Mucosa of descending colon (tissue), 3 donors: ENCODE measurements around the gene TJP3. TPM values are rescaled to one million over a fixed set of nuclear protein-coding genes. Genes with fewer than 3 reads are reported as not detected.

ENCODE experiments used
- ATAC-seq: fragments of 200-7000 bp; cut with Tn5 transposase; one replicate; pipeline ENCODE4 v1.9.1; 2020; ENCODE audit warnings: mild to moderate bottlenecking, moderate library complexity
- DNase-seq, 3 donors: peaks; one replicate each; pipeline ENCODE4 v3.0.0-alpha.2; 2020
- H3K36me3 ChIP-seq: fragments of 200-600 bp; one replicate; pipeline ENCODE4 v1.8.0; 2021; ENCODE audit warnings: low read depth, mild to moderate bottlenecking
- H3K4me1 ChIP-seq: fragments of 200-600 bp; one replicate; pipeline ENCODE4 v1.8.0; 2021; ENCODE audit warnings: low read depth, mild to moderate bottlenecking
- H3K4me3 ChIP-seq: fragments of 200-600 bp; one replicate; pipeline ENCODE4 v1.8.0; 2021; ENCODE audit warnings: mild to moderate bottlenecking
- H3K9me3 ChIP-seq: fragments of 200-600 bp; one replicate; pipeline ENCODE4 v1.8.0; 2021; ENCODE audit warnings: mild to moderate bottlenecking
- CTCF ChIP-seq: fragments of 200-600 bp; IDR thresholded peaks from one replicate; pipeline ENCODE4 v1.8.0; 2022; ENCODE audit warnings: antibody characterized with exemption, mild to moderate bottlenecking
- intact Hi-C, 2 donors: fragments of 100-400 bp; cut with DNase I in 1 of 2; cut with micrococcal nuclease in 1 of 2; formaldehyde crosslinking; loops; one replicate each; pipeline versions ENCODE4 v1.11.0 to v1.11.1; 2022; cut with DNase I, micrococcal nuclease
- total RNA-seq, 3 donors: library from RNA; stranded (reverse); fragmentation: NEBNext Ultra II Directional in 2 of 3; extraction: Animal tissue kit (Norgen Biotek cat#: 25700) in 2 of 3; gene quantifications; one replicate each; pipeline versions ENCODE4 v1.2.1 to v1.2.4, GENCODE V29; 2021 to 2023
- donor health status: DM: no; HTN: no; CAD: no; lungs with moderate emphysema.
- donor health status: DM: no; HTN: no; CAD: no.
- donor health status: DM: no; HTN: yes; CAD: no.

The TJP3 gene
- total RNA-seq, 3 donors from 2014 or later = 167 to 357 (median 285) TPM

DNA sequence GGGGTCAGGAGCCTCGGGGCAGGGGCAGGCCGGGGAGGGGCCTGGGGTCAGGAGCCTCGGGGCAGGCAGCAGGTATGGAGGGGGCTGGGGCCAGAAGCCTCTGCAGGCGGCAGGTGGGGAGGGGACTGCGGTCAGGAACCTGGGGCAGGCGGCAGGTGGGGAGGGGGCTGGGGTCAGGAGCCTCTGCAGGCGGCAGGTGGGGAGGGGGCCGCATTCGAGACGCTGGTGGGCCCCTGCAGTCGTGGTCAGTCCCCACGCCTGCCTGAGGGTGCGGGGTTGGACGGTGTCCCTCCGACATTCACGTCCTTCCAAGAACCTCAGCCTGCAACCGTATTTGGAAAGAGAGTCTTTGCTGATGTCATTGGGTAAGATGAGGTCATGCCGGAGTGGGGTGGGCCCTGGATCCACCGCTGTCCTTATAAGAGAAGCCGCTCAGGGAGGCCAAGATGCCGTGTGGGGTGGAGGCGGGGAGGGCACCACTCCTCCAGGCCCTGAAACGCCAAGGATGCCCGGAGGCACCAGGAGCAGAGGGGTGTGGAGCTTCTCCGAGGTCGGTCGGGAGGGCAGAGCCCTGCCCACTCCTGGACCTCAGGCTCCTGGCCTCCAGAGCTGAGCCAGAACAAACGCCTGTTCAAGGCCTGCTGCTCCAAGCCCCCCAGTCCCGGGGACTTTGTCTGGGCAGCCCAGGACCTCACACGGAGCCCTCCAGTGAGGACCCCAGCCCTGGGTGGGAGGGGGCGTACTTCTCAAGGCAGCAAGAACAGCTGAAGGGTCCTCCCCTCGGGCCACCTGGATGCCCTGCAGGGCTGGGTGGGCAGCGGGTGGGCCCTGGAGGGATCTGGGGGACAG lies 38.0 kb upstream of the TJP3 start:
- peaks cover 15% of the 10 kb centered on the region for H3K4me1 ChIP-seq
- ATAC-seq = peak; percentile 35
- H3K36me3 ChIP-seq = no peaks in the 10 kb centered on the region
- intact Hi-C loops = loop anchor here in 1 of 2 donors (5.0 kb wide), 1 partner anchor 32 kb away; the partner anchor contains the start of gene PIP5K1C
- H3K4me3 ChIP-seq = no peak overlapping the region
- no peak for TF ChIP-seq CTCF
- peak in 2 of 3 donors; percentile 48 to 53 for DNase-seq
- no peaks in the 10 kb centered on the region for H3K9me3 ChIP-seq

- intact Hi-C loops = no loop called here
- ATAC-seq (peak; percentile 49), DNase-seq (peak in 2 of 3 donors; percentile 61 to 66)
- H3K4me3 ChIP-seq = no peak overlapping the region
- TF ChIP-seq CTCF = no peak
- H3K36me3 ChIP-seq = no peaks in the 10 kb centered on the region
- H3K4me1 ChIP-seq = peaks cover 15% of the 10 kb centered on the region
- no peaks in the 10 kb centered on the region for H3K9me3 ChIP-seq
Measured at GRCh38 chr19:3670796-3671679, 37.1 kb upstream of the TJP3 start.

DNA sequence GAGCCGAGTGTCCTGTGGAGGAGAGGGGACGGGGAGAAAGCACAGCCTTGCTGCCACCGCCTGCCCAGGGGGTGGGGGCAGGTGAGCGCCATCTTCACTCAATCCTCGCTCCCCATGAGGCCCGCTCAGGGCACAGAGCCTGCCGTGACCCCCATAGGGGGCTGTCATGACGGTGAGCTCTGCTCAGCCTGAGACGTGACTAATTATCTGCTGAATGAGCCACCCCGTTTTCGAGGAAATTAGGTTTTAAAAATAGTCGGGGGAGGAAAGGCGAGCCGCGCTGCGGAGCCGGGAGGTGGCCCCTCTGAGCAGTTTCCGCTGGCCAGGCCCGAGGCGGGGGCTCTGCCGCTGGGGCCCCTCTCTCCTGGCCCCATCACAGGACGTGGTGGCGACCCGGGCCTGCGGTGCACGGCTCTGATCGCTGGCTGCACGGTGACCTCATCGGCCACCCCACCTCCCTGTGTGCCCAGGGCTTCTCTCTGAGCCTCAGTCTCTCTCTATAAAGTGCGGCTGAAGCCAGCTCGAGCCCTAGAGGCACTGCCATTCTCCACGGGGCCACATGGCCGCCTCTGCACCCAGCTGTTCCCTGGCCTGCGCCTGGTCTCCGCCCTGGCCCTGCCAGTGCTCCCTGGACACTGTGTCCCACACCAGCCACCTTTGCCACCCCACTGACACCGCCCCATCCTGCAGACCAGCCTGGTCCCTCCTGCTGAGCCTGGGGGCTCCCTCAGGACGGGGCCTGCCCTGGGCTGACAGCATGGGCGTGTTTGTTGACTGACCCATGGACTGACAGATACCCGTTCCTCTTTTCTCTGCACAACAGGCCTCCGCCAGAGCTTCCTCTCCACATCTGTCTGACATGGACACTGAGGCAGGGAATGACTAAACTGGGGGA lies 36.3 kb upstream of the TJP3 start:
- H3K4me3 ChIP-seq = no peak overlapping the region
- no peaks in the 10 kb centered on the region for H3K9me3 ChIP-seq
- ATAC-seq (no peak), DNase-seq (no peak)
- no peak for TF ChIP-seq CTCF
- no peaks in the 10 kb centered on the region for H3K36me3 ChIP-seq
- intact Hi-C loops = no loop called here
- peaks cover 15% of the 10 kb centered on the region for H3K4me1 ChIP-seq

GRCh38 chr19:3672575-3672948 lies 35.6 kb upstream of the TJP3 start:
- no peak for TF ChIP-seq CTCF
- Histone ChIP-seq H3K9me3 (no peaks in the 10 kb centered on the region), H3K36me3 (no peaks in the 10 kb centered on the region), H3K4me3 (no peak overlapping the region), H3K4me1 (peaks cover 15% of the 10 kb centered on the region)
- DNase-seq (no peak), ATAC-seq (no peak)
- intact Hi-C loops = no loop called here

- H3K4me1 ChIP-seq = peaks cover 15% of the 10 kb centered on the region
- H3K4me3 ChIP-seq = no peak overlapping the region
- DNase-seq (no peak), ATAC-seq (no peak)
- H3K36me3 ChIP-seq = no peaks in the 10 kb centered on the region
- no peaks in the 10 kb centered on the region for H3K9me3 ChIP-seq
- no peak for TF ChIP-seq CTCF
- intact Hi-C loops = no loop called here
Measured at GRCh38 chr19:3672993-3673392, 35.2 kb upstream of the TJP3 start.
